HG03469 (cell line): ENCODE results near the gene CST3.
"Not testable (repeated sequence)": the region's sequence is repeated elsewhere in the genome, so short reads cannot be mapped to it uniquely, and the experiment has no call there.

Source experiments
- ATAC-seq: cut with Tn5 transposase; IDR thresholded peaks from one replicate; pipeline ENCODE4 v1.9.1; 2021; ENCODE audit warnings: mild to moderate bottlenecking, moderate library complexity, moderate number of reproducible peaks; ENCODE audit not compliant: unreplicated experiment

The CST3 gene

DNA sequence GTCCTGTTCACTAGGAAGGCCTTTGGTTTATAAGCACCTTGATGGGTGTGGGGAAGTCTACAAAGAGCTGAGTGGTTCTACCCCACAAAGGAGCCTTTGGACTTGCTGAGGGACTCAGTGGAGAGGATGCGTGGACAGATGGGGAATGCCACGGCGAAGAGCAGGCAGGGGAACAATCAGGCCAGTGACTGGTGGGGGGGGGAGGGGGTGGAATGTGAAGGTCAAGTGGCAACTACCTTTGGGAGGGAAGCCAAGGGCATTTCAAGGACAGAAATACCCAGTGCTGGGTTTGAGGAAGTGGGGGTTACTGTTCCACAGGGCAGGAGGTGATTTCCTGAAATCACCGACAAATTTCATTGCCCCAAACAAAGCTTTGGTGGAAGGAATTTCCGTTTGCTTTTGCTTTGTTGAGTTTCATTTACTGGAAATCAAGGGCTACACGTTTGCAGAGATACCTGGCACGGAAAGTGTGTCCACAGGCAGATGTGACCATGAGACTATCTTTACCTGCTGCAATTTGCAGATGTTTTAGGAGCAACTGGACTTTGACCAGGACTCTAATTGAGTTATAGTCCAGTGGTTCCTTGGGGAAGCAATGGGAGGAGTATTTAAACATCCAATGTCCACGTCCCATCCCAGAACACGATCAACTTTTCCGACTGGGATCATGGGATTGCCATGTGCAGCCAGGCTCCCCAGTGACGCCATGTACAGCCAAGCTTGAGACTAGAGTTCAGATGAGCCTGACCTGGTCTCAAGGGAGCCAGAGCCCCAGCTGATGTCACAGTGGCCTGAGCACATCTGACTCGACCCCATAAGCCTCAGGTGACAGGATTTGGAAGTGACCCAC lies 8.0 kb downstream of the CST3 start:
- no peak for ATAC-seq

DNA sequence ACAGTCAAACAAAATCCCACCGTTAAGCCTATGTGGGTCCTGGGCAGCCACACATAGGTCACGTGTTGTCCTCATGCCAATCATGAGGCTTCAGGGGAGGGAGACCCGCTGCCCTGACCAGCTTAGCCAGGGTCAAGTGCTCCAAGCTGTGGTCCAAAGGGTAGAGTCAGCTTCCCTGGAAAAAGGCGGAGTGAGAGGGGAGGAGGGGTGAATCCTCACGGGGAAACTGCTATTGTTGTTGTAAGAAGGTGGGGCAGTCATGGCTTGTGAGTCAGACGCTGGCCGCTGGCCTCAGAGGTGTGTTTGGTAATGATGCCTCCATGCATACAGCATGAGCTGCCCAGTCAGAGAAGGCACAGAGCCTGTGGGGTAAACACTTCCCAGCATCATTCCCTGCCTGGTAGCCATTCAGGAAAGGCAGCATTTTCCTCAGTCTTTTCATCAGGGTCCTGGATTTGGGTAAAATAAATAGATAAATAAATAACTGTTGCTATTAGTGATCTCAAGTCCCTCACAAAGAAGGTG lies 8.7 kb downstream of the CST3 start:
- ATAC-seq = no peak

DNA sequence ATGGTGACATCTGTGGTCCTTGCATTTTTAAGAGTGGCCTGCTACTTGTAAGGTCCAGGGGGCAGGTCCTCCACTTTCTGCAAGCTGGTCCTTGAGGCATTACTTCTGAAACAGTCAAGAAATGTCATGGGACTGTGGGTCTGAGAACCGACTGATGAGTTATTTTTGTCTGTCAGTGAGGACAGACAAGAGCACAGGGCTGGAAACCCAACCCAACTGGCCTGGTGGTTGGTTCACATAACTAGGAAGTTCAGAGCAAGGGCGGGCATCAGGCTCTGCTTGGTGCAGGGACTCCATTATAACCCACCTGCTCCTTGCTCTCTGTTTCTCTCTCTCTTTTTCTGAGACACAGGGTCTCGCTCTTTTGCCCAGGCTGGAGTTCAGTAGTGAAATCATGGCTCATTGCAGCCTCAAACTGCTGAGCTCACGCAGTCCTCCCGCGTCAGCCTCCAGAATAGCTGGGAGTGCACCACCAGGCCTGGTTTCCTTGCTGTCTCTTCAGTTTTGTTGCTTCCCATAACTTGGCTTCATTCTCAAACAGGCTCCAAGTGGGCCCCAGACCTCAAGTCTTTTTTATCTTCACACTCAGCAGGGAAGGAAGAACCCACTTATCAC lies 9.2 kb downstream of the CST3 start:
- no peak for ATAC-seq

DNA sequence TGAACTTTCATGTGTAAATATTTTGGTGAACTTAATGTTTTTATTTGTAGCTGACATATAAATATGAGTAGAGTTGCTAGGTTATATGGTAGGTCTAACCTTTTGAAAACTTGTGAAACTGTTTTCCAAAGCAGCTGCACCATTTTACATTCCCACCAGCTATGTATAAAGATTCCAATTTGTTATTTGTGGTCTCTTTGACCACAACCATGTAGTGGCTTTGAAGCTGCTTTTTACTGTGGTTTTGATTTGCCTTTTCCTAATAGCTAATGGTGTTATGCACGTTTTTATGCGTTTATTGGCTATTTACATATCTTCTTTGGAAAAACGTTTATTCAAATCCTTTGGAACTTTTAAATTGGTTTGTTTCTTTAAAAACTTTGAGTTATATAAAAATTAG lies 10.3 kb downstream of the CST3 start:
- ATAC-seq = no peak

DNA sequence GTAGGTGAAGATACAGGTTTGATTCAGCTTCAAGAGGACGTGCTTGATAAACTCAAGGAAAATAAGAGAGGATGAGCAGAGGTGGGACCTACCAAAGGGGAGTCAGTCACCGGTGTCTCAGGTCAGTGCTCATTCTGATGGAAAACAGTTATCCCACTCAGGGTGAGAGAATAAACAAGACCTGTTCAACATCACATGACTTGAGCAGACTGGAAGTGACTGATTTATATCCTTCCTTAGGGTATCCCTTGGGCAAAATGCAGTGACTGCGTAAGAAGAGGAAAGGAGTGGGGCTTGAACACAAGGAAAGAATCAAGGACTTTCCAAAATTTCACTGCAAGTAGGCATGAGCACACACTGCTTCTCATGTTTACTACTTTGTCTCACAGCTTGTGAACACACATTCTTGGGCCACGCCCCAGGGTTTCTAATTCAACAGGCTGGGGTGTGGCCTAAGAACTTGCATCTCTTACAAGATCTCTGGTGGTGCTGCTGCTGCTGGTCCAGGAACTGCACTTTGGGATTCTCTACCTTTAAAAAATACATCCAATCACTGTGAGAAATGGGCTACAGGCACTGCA lies 11.6 kb downstream of the CST3 start:
- ATAC-seq = no peak

DNA sequence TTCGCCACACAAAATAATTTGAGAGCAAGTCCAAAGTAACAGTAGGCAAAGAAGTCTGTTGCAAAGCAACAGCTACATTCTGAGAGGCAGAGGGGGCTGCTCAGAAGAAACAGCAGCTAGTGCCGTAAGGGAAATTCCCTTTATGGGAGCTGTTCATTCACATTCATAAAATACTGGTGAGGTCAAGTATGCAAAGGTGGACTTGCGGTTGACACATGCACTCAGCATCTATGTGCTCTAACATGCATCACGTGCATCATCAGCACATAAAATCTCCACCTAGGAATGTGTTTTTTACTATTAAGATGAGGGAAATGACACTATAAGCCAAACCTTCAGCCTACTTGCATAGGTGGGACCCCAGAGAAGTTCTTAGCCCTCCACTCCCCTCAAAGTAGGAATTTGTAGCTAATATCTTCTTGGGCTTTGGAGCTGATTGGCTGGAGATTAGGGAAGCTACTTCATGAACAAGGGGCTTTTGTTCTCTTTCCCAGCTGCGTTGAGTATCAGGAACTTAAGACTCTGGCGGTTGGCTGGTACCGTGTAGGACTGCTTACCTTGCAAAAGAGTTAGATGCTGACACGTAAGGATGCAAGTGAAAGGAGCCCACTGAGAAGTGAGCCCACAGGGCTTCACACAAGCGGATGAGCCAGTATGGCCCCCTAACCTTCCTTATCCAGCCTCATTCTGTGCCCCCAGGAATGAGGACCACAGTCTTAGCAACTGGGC lies 12.4 kb downstream of the CST3 start:
- peak; percentile 38 for ATAC-seq

DNA sequence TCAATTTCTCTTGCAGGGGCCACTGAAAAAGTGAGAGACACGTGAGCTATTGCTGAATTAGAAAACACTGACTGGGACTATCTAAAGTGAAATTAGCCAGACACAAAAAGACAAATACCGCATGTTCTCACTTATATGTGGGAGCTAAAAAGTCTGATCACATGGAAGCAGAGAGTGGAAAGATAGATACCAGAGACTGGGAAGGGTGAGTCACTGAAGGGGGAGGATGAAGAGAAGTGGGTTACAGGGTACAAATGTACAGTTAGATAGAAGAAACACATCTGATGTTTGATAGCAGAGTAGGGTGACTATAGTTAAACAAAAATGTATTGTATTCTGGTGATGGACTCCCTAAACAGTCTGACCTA lies 13.4 kb downstream of the CST3 start:
- no peak for ATAC-seq

DNA sequence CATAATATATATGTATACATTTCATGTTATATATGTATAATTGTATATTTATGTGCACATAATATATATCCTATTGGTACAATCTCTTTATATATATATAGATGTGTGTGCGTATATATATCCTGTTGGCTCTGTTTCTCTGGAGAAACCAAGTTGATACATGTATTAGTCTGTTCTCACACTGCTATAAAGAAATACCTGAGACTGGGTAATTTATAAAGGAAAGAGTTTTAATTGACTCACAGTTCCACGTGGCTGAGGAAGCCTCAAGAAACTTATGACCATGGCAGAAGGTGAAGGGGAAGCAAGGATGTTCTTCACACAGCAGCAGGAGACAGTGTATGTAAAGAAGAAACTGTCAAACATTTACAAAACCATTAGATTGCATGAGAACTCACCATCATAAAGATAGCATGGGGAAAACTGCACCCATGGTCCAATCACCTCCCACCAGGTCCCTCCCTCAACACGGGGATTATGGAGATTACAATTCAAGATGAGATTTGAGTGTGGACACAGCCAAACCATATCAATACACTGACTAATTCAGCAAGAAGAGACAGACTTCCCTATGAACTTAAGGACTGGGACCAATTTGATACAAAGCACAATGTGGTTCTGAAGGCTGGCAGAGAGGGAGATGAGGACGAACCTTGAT lies 14.0 kb downstream of the CST3 start:
- ATAC-seq = no peak

DNA sequence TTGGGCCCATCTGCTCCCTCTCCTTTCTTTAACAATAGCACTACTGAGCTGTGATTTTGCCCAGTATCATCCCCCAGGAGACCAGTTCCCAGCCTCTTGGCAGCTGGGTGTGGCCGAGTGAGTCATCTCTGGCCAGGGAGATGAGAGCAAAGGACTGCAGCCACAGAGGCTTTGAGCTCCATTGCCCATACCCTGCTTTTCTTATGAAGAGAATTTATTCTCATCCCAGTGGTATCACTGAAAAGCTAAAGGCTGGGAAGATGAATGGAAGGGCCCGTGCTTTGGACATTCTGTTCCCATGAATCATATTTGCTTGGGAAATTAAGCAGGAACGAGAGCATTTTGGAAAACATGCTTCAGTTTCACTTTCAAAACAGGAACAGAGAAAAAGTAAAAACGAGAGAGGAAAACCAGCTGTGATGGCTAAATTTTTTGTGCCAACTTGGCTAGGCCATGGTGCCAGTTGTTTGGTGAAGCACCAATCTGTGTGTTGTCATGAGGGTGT lies 14.9 kb downstream of the CST3 start:
- ATAC-seq = no peak

DNA sequence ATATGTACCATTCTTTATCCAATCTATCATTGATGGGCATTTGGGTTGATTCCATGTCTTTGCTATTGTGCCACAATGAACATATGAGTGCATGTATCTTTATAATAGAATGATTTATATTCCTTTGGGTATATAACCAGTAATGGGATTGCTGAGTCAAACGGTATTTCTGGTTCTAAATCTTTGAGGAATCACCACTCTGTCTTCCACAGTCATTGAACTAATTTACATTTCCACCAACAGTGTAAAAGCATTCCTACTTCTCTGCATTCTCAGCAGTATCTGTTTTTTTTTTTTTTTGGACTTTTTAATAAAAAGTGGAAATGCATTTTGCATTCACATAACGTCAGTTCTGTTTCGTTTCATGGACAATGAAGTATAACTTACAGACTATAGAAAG lies 15.4 kb downstream of the CST3 start:
- ATAC-seq = not testable (repeated sequence)

DNA sequence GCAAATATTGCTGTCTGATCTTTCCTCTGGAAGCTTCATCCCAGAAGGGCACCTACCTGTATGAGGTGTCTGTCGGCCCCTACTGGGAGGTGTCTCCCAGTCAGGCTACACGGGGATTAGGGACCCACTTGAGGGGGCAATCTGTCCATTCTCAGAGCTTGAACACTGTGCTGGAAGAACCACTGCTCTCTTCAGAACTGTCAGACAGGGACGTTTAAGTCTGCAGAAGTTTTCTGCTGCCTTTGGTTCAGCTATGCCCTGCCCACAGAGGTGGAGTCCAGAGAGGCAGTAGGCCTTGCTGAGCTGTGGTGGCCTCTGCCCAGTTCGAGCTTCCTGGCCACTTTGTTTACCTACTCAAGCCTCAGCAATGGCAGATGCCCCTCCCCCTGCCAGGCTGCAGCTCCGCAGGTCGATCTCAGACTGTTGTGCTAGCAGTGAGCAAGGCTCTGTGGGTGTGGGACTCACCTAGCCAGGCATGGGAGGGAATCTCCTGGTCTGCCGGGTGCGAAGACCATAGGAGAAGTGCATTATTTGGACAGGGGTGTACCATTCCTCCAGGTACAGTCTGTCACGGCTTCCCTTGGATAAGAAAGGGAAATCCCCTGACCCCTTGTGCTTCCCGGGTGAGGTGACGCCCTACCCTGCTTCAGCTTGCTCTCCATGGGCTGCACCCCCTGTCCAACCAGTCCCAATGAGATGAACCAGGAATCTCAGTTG lies 16.9 kb downstream of the CST3 start:
- not testable (repeated sequence) for ATAC-seq

DNA sequence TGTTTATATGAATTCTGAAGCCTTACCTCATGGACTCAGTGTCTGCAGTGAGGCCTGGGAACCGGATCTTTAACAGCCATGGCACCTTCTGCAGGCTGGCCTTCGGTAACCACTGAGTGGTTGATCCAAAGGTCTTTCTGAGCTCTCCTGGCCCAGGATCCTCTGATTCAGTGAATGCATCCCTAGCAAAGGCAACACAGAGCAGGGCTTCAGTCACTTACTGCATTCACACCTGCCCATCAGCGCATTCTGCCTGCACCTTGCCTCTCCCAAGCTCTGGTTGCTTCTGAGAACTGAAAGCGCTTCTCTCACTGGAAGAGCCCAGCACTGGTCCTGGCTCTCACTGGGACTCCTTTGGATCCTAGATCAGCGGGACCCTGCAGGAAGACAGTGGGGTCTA lies 23.6 kb downstream of the CST3 start:
- no peak for ATAC-seq

DNA sequence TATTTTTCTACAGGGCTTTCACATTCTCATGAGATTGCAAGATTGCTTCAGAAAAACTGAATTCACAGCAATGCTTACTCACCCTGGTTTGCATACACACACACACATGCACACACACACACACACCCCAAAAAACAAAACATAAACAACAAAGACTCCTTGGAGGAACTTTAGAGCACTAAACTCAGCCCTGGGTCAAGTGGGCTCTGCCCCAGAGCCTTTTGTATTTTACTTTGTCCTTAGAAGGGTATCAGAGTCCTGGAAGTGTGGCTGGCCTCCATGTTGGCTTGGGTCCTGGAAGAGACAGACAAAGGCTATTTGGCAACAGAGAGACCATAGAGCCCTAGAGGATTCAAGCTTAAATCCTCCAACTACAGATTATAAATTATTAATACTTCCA lies 24.1 kb downstream of the CST3 start:
- no peak for ATAC-seq

DNA sequence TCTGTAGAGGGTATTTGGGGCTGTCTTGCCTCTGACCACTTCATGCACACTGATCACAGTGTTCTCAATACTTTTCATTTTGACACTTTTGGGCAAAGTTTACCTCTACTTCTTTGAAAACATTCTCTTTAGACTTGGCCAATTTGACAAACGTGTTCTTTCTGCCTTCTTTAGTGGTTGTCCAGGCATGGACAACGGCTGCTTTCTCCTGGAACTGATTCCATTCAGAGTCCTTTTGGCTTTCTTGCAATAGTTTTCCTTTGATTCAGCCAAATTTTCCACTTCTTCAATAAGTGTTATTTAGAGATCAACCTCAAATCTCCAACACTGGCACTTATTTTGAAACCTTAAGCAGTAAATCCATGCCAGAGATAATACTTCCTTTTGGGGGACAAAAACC lies 25.4 kb downstream of the CST3 start:
- ATAC-seq = no peak

DNA sequence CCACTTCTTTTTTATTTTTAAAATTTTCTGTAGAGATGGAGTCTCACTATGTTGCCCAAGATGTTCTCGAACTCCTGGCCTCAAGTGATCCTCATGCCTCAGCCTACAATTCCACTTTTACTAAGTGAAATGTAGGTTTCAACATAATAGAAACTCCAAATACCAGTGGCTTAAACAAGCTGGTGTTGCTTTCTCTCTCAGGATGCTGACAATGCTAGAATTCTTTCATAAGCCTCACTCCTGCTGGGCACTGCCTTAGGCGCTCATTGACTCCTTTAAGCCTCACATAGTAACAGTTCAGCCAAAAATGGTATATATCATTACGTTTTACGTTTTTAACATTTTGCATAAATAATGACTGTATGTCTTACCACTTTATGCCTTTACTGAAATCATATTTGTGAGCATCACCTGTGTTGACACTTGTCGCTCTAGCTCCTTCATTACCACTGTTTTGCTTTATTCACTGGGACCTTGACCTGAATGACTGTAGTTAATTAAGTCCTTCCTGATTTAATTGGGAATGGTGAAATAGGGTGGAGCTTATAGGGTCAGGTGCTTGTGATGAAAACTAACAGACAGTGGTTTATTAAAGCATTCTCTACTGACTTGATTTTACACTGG lies 28.2 kb downstream of the CST3 start:
- no peak for ATAC-seq

DNA sequence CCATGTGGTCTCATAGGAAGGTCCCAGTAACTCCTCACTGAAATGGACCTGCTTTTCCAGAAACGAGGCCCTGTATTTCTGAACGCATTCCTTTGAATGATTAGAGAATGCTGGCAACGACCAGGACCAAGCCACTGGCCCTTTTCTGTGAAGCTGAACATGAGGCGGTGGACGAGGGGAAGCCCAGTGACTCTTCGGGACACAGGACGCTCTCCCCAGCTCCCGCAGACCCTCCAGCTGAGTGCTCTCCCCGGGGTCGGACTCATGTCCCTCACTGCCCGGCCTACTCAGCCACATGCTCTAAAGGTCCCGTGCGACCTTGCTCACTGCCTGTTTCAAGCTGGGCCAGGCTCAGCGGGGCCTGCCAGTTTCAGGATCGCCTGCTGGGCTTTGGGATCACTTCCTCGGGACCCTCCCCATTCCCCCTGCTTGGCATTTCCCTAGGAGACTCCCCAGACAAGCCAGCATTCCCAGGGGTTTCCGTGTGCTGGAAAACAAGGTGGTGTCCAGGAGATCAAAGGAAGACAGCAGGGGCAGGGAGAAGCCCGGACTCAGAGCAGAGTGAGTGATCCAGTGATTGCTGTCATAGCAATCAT lies 29.4 kb downstream of the CST3 start:
- ATAC-seq = no peak

DNA sequence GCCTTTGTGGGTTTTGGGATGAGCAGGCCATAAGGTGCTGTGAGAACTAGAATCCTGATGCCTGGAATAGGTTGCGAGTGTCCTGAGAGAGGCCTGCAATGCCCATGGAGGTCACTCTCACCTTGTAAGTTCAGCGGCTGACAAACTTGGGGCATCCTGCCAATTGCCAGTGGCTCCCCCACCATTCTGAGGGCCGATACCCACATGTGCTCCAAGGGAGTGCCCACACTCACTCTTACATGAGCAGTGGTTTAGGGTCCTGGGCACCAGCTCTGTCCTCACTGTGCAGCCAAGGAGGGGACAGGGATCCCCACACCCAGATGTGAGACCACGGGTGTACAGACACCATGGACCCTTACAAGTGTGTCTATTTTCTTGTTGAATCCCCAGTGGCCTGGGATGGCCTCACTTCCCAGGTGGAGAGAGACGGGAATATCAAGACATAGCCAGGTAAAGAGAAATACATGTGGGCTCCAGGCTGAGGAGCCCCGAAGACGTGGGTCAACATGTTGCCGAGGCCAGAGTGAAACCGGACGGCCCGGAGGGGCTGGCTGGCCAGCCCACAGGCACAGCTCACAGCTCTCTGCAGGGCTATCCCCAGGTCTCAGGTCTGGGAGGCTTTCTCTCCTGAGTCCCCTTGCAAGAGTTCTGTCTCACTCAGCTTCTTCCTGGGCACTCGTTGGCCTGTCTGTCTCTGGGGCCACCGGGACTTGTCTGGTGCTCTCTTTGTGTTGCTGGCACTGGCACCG lies 30.1 kb downstream of the CST3 start:
- ATAC-seq = no peak

DNA sequence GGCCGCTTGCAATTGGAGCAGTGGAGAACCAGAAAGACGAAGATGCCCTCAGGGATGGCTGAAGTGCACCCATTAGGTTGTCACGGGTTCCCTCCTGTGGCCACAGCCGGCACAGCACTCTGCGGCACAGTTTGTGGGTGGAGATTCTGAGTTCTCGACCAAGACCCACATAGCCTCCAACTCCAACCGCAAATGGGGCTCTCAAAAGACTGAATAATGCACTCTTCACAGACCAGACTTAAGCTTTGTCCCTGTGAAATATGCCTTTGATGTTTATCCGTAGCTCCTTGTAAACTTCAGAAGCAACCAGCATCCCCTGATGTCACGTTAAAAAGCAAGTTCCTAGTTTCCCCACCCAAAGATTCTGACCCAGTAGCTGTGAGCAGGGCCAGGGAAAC lies 31.1 kb downstream of the CST3 start:
- ATAC-seq = peak; percentile 89
